GM19395 (cell line): ENCODE measurements around the gene S1PR3.

ENCODE experiments used
- ATAC-seq: cut with Tn5 transposase; IDR thresholded peaks from one replicate; pipeline ENCODE4 v1.9.1; 2021; ENCODE audit warnings: mild to moderate bottlenecking, moderate library complexity; ENCODE audit not compliant: unreplicated experiment

Gene S1PR3

GRCh38 chr9:88968799-88969198 lies 22.5 kb upstream of the S1PR3 start:
- ATAC-seq, result no peak

GRCh38 chr9:88969646-88970373 lies 21.5 kb upstream of the S1PR3 start:
- no peak for ATAC-seq

GRCh38 chr9:88971131-88971960 lies 19.9 kb upstream of the S1PR3 start:
- ATAC-seq, result no peak

- ATAC-seq, result no peak
Measured at GRCh38 chr9:88972401-88972800, 18.9 kb upstream of the S1PR3 start.

DNA sequence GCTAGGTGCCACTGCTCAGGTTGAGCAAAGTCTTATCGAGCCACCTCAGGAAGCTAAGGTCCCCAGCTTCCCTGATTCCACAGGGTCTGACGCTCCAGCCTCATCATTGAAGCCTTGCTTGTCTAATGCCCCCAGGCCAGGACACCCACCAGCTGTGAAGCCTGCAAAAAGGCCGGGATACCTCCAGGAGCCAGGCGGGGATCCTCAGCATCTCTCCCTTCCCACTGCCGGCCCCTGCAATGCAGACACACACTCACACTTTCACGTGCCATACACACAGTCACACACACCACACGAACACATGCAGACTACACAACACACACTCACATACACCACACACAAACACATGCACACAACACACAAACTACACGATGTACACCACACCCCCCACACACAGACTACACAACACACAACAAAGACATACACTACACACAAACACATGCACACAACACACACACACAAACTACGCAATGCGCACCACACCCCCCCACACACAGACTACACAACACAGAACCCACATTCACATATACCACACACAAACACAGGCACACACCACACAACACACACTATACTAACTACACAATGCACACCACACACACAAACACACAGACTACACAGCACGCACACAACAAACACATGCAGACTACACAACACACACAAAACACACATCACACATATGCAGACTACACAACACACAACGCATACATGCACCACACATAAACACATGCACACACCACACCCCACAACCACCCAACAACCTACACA lies 17.8 kb upstream of the S1PR3 start:
- ATAC-seq, result no peak

GRCh38 chr9:88974641-88975040 lies 16.6 kb upstream of the S1PR3 start:
- no peak for ATAC-seq

- no peak for ATAC-seq
Measured at GRCh38 chr9:88975966-88976889, 15.0 kb upstream of the S1PR3 start.

DNA sequence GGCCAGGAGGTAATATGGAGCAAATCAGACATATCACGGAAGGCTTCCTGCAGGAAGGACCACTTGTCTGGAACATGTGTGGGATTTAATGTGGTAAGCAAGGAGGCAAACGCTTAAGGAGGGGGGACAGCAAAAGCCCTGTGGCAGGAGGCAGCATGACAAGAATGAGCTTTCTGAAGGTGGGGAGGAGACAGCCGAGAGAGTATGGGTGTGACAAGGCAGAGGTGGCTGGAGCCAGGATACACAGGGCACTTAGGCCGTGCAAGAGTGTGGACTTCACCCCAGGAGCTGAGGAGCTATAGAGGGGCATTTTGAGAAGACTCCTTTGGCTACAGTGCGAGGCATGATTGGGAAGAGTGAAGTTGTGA lies 14.4 kb upstream of the S1PR3 start:
- ATAC-seq, result no peak

GRCh38 chr9:88978034-88978433 lies 13.2 kb upstream of the S1PR3 start:
- no peak for ATAC-seq

DNA sequence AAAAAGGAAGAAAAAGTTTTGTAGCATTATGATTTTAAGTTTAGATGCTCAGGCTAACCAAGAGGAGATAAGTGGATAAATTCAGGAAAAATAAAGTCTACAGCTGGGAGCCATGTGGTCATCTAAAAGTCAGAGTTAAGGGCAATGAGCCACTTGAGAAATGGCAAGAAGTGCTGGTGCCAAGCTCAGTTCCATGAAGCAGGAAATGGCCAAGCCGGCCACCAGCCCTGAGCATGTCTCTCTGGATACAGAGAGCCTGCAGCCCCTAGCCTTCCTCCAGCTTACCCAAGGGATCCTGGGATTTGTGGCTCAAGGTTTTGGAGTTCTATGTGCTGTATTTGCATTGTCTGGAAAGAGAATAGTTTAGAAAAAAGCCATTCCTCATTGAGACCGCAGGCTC lies 12.2 kb upstream of the S1PR3 start:
- ATAC-seq, result no peak

GRCh38 chr9:88979791-88980190 lies 11.5 kb upstream of the S1PR3 start:
- no peak for ATAC-seq

DNA sequence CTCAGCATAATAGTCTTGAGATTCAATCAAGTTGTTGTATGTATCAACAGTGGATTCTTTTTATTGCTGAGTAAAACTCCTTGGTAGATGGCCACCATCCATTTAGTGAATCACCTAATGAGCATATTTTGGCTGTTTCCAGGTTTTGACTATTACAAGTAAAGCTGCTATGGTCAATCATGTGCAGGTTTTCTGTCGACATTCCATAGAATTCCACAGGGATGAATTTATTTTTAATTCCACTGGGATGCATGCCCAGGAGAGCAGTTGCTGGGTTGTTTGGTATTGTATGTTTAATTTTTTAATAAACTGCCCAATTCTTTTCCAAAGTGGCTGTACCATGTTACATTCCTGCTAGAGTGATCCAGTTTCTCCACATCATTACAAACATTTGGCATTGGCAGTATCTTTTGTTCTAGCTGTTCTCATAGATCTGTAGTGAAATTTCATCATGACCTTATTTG lies 10.5 kb upstream of the S1PR3 start:
- ATAC-seq, result no peak

GRCh38 chr9:88983865-88984542 lies 7.3 kb upstream of the S1PR3 start:
- no peak for ATAC-seq

GRCh38 chr9:88984543-88984883 lies 6.8 kb upstream of the S1PR3 start:
- ATAC-seq, result no peak

DNA sequence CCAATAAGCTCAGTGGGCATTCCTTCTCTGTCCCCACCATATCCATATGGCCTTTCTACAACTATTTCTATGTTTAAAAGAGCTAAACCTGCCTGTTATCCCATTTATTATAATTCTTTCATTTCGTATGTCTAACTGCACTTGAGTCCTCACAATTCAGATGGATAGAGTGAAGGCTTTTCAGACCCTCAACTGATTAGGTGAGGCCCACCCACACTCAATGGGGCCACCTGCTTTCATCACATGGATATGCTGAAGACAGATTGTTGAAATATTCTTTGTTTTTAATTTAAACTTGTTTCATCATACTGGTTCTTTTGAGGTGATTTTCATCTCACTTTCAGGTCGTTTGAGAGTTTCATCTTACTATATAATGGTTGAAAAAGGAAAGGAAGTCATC lies 5.7 kb upstream of the S1PR3 start:
- no peak for ATAC-seq

GRCh38 chr9:88986776-88987175 lies 4.5 kb upstream of the S1PR3 start:
- ATAC-seq, result no peak

DNA sequence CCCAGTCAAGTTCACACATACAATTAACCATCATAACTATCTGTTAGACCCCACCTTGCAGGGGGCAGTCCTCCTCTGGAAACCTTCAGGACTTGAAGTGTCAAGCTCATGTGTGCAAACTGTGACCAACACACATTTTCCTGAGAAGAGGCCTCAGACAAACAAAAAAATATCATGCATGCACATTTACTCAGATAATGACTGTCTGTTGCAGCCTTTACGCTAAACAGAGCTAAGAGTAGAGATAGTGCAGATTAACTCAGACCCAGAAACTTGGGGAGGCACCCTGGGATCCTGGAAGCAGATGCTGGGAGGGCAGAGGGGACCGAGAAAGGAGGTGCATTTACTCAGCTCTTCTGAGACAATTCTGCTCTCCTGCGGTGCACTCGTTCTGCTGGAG lies 3.6 kb upstream of the S1PR3 start:
- ATAC-seq, result no peak

GRCh38 chr9:88988796-88989641 lies 2.2 kb upstream of the S1PR3 start:
- ATAC-seq, result no peak

DNA sequence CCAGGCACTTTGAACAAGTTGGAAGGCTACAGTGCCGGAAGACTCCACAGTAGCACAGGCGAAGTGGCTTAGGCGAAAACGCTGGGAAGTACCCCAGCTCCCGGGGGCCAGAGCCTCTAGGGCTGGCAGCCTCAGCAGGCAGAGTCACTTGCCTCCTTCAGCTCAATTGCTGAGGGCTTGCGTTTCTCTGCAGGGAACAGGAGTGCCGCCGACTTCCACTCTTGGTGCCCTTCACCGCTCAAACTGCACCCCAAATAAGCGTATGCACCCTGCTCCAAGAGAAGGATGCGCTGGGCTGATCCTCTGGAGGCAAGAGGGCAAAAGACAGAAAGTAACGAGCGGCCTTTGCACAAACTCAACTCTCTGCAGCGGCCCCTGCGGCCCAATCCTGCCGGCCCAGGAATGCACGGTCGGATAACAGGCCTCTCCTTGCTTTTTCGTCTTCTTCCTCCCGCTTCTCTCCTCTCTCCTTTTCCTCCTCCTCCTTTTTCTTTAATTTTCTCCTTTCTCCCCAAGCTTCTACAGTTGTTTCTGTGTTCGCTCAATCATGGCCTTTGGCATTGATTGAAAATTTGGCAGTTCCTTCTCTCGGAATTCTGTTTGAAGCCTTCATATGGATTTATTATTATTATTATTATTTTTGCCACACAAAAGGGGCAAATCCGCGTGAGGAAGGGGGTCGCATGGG lies 1.1 kb upstream of the S1PR3 start:
- ATAC-seq, result no peak
